H1 (cell line): ENCODE data around the gene IARS2. TPM values are rescaled to one million over a fixed set of nuclear protein-coding genes. Genes with fewer than 3 reads are reported as not detected.

ENCODE experiments used
- CHD7 ChIP-seq: fragments of 300-600 bp; sonication (generic); IDR thresholded peaks from 2 replicates; pipeline ENCODE4 v1.7.1; 2012; ENCODE audit warnings: low read length, moderate library complexity, mild to moderate bottlenecking, inconsistent platforms; ENCODE audit not compliant: insufficient replicate concordance
- CTCF ChIP-seq, 3 experiments: IDR thresholded peaks; 1 replicate in 2 of 3; 2 replicates in 1 of 3; pipeline versions ENCODE4 v1.5.1 to v1.6.1; 2011; ENCODE audit warnings: low read length in 3 of 3, mild to moderate bottlenecking in 3 of 3, inconsistent platforms in 2 of 3, low read depth in 1 of 3, moderate library complexity in 1 of 3; ENCODE audit not compliant: insufficient read depth in 1 of 3; ENCODE audit errors: control extremely low read depth in 1 of 3
- JUN ChIP-seq: IDR thresholded peaks from 2 replicates; pipeline ENCODE4 v1.6.1; 2011; ENCODE audit warnings: low read depth, mild to moderate bottlenecking, improper control_type of control experiment, low read length
- KDM5A ChIP-seq: fragments of 200-600 bp; IDR thresholded peaks from 2 replicates; pipeline ENCODE4 v1.7.1; 2012; ENCODE audit warnings: mild to moderate bottlenecking, low read length, inconsistent platforms, mixed read lengths
- POU5F1 ChIP-seq: IDR thresholded peaks from 2 replicates; pipeline ENCODE4 v1.6.1; 2011; ENCODE audit warnings: low read depth, mild to moderate bottlenecking, low read length, moderate library complexity
- RXRA ChIP-seq: IDR thresholded peaks from 2 replicates; pipeline ENCODE4 v1.6.1; 2011; ENCODE audit warnings: low read depth, mild to moderate bottlenecking, low read length, moderate library complexity; ENCODE audit not compliant: insufficient read depth
- SAP30 ChIP-seq: fragments of 300-600 bp; sonication (generic); IDR thresholded peaks from 2 replicates; pipeline ENCODE4 v1.7.1; 2012; ENCODE audit warnings: low read length, moderate library complexity, mild to moderate bottlenecking, inconsistent platforms; ENCODE audit not compliant: insufficient read depth, insufficient replicate concordance
- polyA plus RNA-seq, 7 experiments: library from polyadenylated mRNA; depleted of rRNA in 3 of 7; stranded (reverse) in 5 of 7; unstranded in 2 of 7; fragments of >200 nt in 5 of 7; fragments of 200-250 nt in 2 of 7; gene quantifications; 1 replicate in 5 of 7; 2 replicates in 1 of 7; 4 replicates in 1 of 7; pipeline versions ENCODE4 v1.2.1 to v1.2.3, GENCODE V29; 2011 to 2013; ENCODE audit warnings: missing spikeins in 2 of 7, mixed read lengths in 2 of 7
- total RNA-seq: library from RNA; stranded (reverse); fragmentation: NEBNext Ultra II Directional; extraction: Animal tissue kit (Norgen Biotek cat#: 25700); gene quantifications from 2 replicates; pipeline ENCODE4 v1.2.1, GENCODE V29; 2021

IARS2 gene
- total and polyA plus RNA-seq, 2 of the 8 experiments (the other 6 are each of a cell fraction or from before 2014, with no cell fraction given), result 15.0 to 69.8 TPM

GRCh38 chr1:220137019-220137786, 43.3 kb downstream of the IARS2 start (continued):
- TF ChIP-seq CHD7 (no peak), JUN (no peak), RXRA (no peak), KDM5A (no peak), SAP30 (no peak), CTCF (IDR thresholded peaks at IDR 0.05; ENCODE audit: control extremely low read depth in 1 of 3, insufficient read depth in 1 of 3, low read depth in 1 of 3, low read length in 3 of 3) (no peak), POU5F1 (no peak)
